ENCODE results near the gene STUM.

- TF ChIP-seq, protein P1, sequence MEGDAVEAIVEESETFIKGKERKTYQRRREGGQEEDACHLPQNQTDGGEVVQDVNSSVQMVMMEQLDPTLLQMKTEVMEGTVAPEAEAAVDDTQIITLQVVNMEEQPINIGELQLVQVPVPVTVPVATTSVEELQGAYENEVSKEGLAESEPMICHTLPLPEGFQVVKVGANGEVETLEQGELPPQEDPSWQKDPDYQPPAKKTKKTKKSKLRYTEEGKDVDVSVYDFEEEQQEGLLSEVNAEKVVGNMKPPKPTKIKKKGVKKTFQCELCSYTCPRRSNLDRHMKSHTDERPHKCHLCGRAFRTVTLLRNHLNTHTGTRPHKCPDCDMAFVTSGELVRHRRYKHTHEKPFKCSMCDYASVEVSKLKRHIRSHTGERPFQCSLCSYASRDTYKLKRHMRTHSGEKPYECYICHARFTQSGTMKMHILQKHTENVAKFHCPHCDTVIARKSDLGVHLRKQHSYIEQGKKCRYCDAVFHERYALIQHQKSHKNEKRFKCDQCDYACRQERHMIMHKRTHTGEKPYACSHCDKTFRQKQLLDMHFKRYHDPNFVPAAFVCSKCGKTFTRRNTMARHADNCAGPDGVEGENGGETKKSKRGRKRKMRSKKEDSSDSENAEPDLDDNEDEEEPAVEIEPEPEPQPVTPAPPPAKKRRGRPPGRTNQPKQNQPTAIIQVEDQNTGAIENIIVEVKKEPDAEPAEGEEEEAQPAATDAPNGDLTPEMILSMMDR (IDR thresholded peaks at IDR 0.05) = no peak
- TF ChIP-seq POLR2A (IDR thresholded peaks at IDR 0.05) = no peak
Observed at GRCh38 chr1:226553266-226553923, 4.8 kb downstream of the STUM start.
